ENCODE measurements around the gene EPS8L1.

- TF ChIP-seq EZH2 (IDR thresholded peaks at IDR 0.05; ENCODE audit: borderline replicate concordance, low read depth, low read length, poor library complexity, severe bottlenecking) (no peak), CTCF (conservative IDR thresholded peaks at IDR 0.05; ENCODE audit: low read depth, low read length) (no peak)
These were observed 20.5 kb downstream of the EPS8L1 start for GRCh38 chr19:55096061-55096701.
